Measurements from ENCODE around the gene SUSD6. TPM values are rescaled to one million over a fixed set of nuclear protein-coding genes. Genes with fewer than 3 reads are reported as not detected.

The SUSD6 gene
- total RNA-seq, 2 donors from 2014 or later: 27.3 to 70.3 TPM

DNA sequence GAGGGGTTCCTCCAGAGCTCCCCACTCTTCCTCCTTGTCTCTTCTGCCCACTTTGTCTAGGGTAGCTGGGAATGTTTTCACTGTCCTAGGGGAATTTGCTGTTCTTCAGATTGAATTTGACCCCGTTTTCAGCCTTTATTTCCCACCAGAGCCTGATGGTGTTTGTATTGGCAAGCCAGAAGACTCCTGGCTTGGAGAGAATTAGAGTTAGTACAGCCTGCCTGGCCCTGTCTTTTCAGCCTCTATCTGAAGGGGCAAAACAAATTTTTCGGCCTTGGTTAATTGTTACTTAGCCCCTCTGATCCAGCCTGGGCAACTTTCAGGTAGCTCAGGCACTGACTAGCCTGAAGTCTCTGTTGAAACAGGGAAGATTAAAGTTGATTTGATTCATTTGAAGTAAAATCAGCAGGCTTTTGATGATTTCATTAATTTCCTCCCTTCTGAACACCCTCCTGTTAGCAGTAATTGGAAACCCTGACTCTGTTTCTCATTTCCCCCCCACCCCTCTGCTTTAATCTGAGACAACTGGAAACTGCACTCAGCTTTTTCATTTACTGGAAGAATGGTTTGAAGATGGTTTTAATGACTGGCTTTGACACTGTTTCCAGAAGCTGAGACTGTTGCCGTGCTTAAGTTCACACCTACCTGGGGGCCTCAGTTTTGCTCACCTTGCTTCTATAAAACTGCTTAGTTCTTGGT lies 63.3 kb downstream of the SUSD6 start:
- peaks cover 24% of the 10 kb centered on the region for H3K4me1 ChIP-seq
- no peaks in the 10 kb centered on the region for H3K27me3 ChIP-seq
- TF ChIP-seq, protein P1, sequence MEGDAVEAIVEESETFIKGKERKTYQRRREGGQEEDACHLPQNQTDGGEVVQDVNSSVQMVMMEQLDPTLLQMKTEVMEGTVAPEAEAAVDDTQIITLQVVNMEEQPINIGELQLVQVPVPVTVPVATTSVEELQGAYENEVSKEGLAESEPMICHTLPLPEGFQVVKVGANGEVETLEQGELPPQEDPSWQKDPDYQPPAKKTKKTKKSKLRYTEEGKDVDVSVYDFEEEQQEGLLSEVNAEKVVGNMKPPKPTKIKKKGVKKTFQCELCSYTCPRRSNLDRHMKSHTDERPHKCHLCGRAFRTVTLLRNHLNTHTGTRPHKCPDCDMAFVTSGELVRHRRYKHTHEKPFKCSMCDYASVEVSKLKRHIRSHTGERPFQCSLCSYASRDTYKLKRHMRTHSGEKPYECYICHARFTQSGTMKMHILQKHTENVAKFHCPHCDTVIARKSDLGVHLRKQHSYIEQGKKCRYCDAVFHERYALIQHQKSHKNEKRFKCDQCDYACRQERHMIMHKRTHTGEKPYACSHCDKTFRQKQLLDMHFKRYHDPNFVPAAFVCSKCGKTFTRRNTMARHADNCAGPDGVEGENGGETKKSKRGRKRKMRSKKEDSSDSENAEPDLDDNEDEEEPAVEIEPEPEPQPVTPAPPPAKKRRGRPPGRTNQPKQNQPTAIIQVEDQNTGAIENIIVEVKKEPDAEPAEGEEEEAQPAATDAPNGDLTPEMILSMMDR (IDR thresholded peaks at IDR 0.05): no peak
- H3K36me3 ChIP-seq: no peaks in the 10 kb centered on the region
- no peak for DNase-seq
- H3K9ac ChIP-seq (ENCODE audit: low read depth in 2 of 2, low read length in 2 of 2): peak overlapping the region; percentile 40 to 73
- H3K27ac ChIP-seq: no peak overlapping the region
- no peaks in the 10 kb centered on the region for H3K9me3 ChIP-seq
- intact Hi-C loops (cut with DNase I): no loop called here
- no peak overlapping the region for H3K4me3 ChIP-seq

GRCh38 chr14:69675245-69675583 lies 63.8 kb downstream of the SUSD6 start:
- Histone ChIP-seq H3K9me3 (no peaks in the 10 kb centered on the region), H3K27ac (no peak overlapping the region), H3K36me3 (no peaks in the 10 kb centered on the region), H3K9ac (ENCODE audit: low read depth in 2 of 2, low read length in 2 of 2) (no peak overlapping the region), H3K4me3 (no peak overlapping the region), H3K4me1 (peaks cover 24% of the 10 kb centered on the region), H3K27me3 (no peaks in the 10 kb centered on the region)
- TF ChIP-seq, protein P1 (IDR thresholded peaks at IDR 0.05): no peak
- intact Hi-C loops (cut with DNase I): no loop called here
- no peak for DNase-seq

DNA sequence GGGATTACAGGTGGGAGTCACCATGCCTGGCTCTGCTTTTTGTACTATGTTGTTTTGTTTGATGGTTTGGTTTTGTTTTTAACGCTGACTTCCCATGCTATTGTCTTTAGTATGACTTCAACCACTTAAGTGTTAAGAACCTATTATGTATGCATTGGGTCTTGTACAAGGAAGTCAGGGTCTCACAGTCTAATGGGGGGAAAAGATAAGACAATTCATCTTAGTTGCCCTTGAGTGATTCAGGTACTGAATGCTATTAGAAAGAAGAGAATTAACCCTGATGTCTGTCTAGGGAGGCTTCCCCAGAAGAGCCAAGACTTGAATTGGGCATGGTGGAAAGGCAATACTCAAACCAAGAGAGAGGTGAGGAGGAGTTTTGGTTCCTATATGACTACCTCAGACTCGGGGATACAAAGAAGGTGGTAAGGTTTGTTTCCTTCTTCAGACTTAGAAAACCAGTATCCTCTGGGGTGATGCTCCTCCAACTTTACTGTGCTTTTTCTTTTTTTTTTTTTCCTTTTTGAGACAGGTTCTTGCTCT lies 64.6 kb downstream of the SUSD6 start:
- Histone ChIP-seq H3K9me3 (no peaks in the 10 kb centered on the region), H3K4me3 (no peak overlapping the region), H3K9ac (ENCODE audit: low read depth in 2 of 2, low read length in 2 of 2) (no peak overlapping the region), H3K36me3 (no peaks in the 10 kb centered on the region), H3K27ac (no peak overlapping the region), H3K4me1 (peaks cover 24% of the 10 kb centered on the region), H3K27me3 (no peaks in the 10 kb centered on the region)
- DNase-seq: no peak
- intact Hi-C loops (cut with DNase I): no loop called here
- TF ChIP-seq, protein P1 (IDR thresholded peaks at IDR 0.05): no peak

- Histone ChIP-seq H3K4me1 (peaks cover 24% of the 10 kb centered on the region), H3K9ac (ENCODE audit: low read depth in 2 of 2, low read length in 2 of 2) (no peak overlapping the region), H3K36me3 (no peaks in the 10 kb centered on the region), H3K27ac (no peak overlapping the region), H3K4me3 (no peak overlapping the region), H3K27me3 (no peaks in the 10 kb centered on the region), H3K9me3 (no peaks in the 10 kb centered on the region)
- no peak for DNase-seq
- TF ChIP-seq, protein P1 (IDR thresholded peaks at IDR 0.05): no peak
- intact Hi-C loops (cut with DNase I): no loop called here
Measured at GRCh38 chr14:69676723-69677122, 65.3 kb downstream of the SUSD6 start.

- intact Hi-C loops (cut with DNase I): no loop called here
- H3K9ac ChIP-seq (ENCODE audit: low read depth in 2 of 2, low read length in 2 of 2): no peak overlapping the region
- H3K36me3 ChIP-seq: no peaks in the 10 kb centered on the region
- H3K4me1 ChIP-seq: no peaks in the 10 kb centered on the region
- TF ChIP-seq, protein P1 (IDR thresholded peaks at IDR 0.05): no peak
- no peak for DNase-seq
- no peak overlapping the region for H3K4me3 ChIP-seq
- H3K27me3 ChIP-seq: no peaks in the 10 kb centered on the region
- H3K27ac ChIP-seq: no peak overlapping the region
- H3K9me3 ChIP-seq: no peaks in the 10 kb centered on the region
Measured at GRCh38 chr14:69680297-69680696, 68.9 kb downstream of the SUSD6 start.
